AG04449 (cell line): ENCODE measurements around the gene RIMS4.

ENCODE experiments used
- CTCF ChIA-PET: fragments of 350-600 bp; formaldehyde crosslinking; extraction: SDS; loops from one replicate; lab custom pipeline; 2021; ENCODE audit warnings: antibody characterized with exemption; lab: Yijun Ruan, JAX
- POLR2A ChIA-PET: fragments of 400-600, 350-600 bp; formaldehyde crosslinking; extraction: SDS; loops from one replicate; lab custom pipeline; 2020; ENCODE audit warnings: antibody characterized with exemption, inconsistent platforms; lab: Yijun Ruan, JAX
- DNase-seq: peaks from one replicate; pipeline ENCODE4 v3.0.0-alpha.2; 2010; ENCODE audit warnings: low read depth, low spot score
- H3K4me3 ChIP-seq: 2 replicates; pipeline ENCODE4 v1.5.1; 2011; ENCODE audit warnings: low read depth, mild to moderate bottlenecking, control low read depth, low read length
- CTCF ChIP-seq: IDR thresholded peaks from one replicate; pipeline ENCODE4 v1.5.1; 2011; ENCODE audit warnings: mild to moderate bottlenecking, moderate library complexity, low read length, control low read depth, inconsistent platforms; ENCODE audit not compliant: insufficient read depth; ENCODE audit errors: missing control alignments

RIMS4 gene

GRCh38 chr20:44733341-44734069, 76.8 kb downstream of the RIMS4 start:
- CTCF ChIA-PET: interaction anchor here (0.6 to 21.9 kb wide), 23 partner anchors 9 to 213 kb away, joined by 3 to 801 read pairs (median 5); partner anchors contain the start of genes ADA and CCN5
- no peak for DNase-seq
- POLR2A ChIA-PET: no interaction called here

GRCh38 chr20:44732327-44732726, 78.0 kb downstream of the RIMS4 start:
- H3K4me3 ChIP-seq: no peak overlapping the region
- POLR2A ChIA-PET: no interaction called here
- CTCF ChIA-PET: interaction anchor here (0.7 to 21.9 kb wide), 20 partner anchors 10 to 516 kb away, joined by 3 to 801 read pairs (median 5); partner anchors contain the start of genes ADA and CCN5
- no peak for DNase-seq
- TF ChIP-seq CTCF: no peak

More at GRCh38 chr20:44733341-44734069, 76.8 kb downstream of the RIMS4 start:
- peak; percentile 93 for TF ChIP-seq CTCF
- H3K4me3 ChIP-seq: no peak overlapping the region

- ChIA-PET POLR2A (no interaction called here), CTCF (interaction anchor here (0.6 to 21.9 kb wide), 15 partner anchors 9 to 516 kb away, joined by 3 to 801 read pairs (median 6); partner anchors contain the start of gene ADA)
- H3K4me3 ChIP-seq: no peak overlapping the region
- no peak for TF ChIP-seq CTCF
- no peak for DNase-seq
These were observed 78.7 kb downstream of the RIMS4 start for GRCh38 chr20:44731657-44732056.

- peak; percentile 87 for DNase-seq
- ChIA-PET CTCF (interaction anchor here (0.9 to 21.9 kb wide), 6 partner anchors 9 to 42 kb away, joined by 3 to 801 read pairs (median 9); no protein-coding TSS in a partner anchor), POLR2A (interaction anchor here (0.6 to 1.6 kb wide), 3 partner anchors 10 to 37 kb away, joined by 3 to 6 read pairs (median 6); no protein-coding TSS in a partner anchor)
- no peak overlapping the region for H3K4me3 ChIP-seq
- TF ChIP-seq CTCF: no peak
These were observed 79.9 kb downstream of the RIMS4 start for GRCh38 chr20:44730441-44730840.

- peak; percentile 79 for DNase-seq
- ChIA-PET CTCF (interaction anchor here (1.4 to 21.9 kb wide), 3 partner anchors 16 to 41 kb away, joined by 3 to 801 read pairs (median 5); no protein-coding TSS in a partner anchor), POLR2A (interaction anchor here (0.8 to 1.6 kb wide), 2 partner anchors 8 to 36 kb away, joined by 3 to 6 read pairs; no protein-coding TSS in a partner anchor)
- peak overlapping the region; percentile 30 for H3K4me3 ChIP-seq
- TF ChIP-seq CTCF: no peak
These were observed 81.4 kb downstream of the RIMS4 start for GRCh38 chr20:44728801-44729443.
